Activated naive CD4-positive, alpha-beta T cell treated with anti-CD3 and anti-CD28 coated beads, Interleukin-2, amount 10 ng/mL, durations not matched to agents 7 days and 5 days (primary cell): Measurements from ENCODE around the gene FBXO2.
"Not testable (repeated sequence)": the region's sequence is repeated elsewhere in the genome, so short reads cannot be mapped to it uniquely, and the experiment has no call there.

Experiments
- CTCF ChIA-PET: fragments of 350-600 bp; sonication (Branson Sonifier 250); formaldehyde crosslinking; loops from one replicate; lab custom pipeline; 2021; ENCODE audit warnings: antibody characterized with exemption; lab: Charles Lee
- DNase-seq: peaks from one replicate; pipeline ENCODE4 v3.0.0-alpha.2; 2020
- H3K27ac Mint-ChIP-seq: one replicate; pipeline ENCODE4 v1.8.0; 2021; ENCODE audit warnings: mild to moderate bottlenecking, moderate library complexity, mixed read lengths
- H3K27me3 Mint-ChIP-seq: one replicate; pipeline ENCODE4 v1.8.0; 2021; ENCODE audit warnings: mild to moderate bottlenecking, mixed read lengths
- H3K36me3 Mint-ChIP-seq: one replicate; pipeline ENCODE4 v1.8.0; 2021; ENCODE audit warnings: mixed read lengths
- H3K4me1 Mint-ChIP-seq: one replicate; pipeline ENCODE4 v1.8.0; 2021; ENCODE audit warnings: mixed read lengths
- H3K4me3 Mint-ChIP-seq: one replicate; pipeline ENCODE4 v1.8.0; 2021; ENCODE audit warnings: mild to moderate bottlenecking, moderate library complexity, mixed read lengths
- H3K9me3 Mint-ChIP-seq: one replicate; pipeline ENCODE4 v1.8.0; 2021; ENCODE audit warnings: mixed read lengths

The FBXO2 gene

GRCh38 chr1:11620924-11621323 is 33.3 kb downstream of the FBXO2 start:
- Mint-ChIP-seq H3K4me3 (no peak overlapping the region), H3K36me3 (no peaks in the 10 kb centered on the region), H3K27me3 (peaks cover 43% of the 10 kb centered on the region), H3K4me1 (no peaks in the 10 kb centered on the region), H3K27ac (no peak overlapping the region), H3K9me3 (no peaks in the 10 kb centered on the region)
- no peak for DNase-seq
- CTCF ChIA-PET: no interaction called here

- Mint-ChIP-seq H3K4me1 (no peaks in the 10 kb centered on the region), H3K36me3 (no peaks in the 10 kb centered on the region), H3K4me3 (no peak overlapping the region), H3K9me3 (no peaks in the 10 kb centered on the region), H3K27ac (no peak overlapping the region), H3K27me3 (peaks cover 42% of the 10 kb centered on the region)
- CTCF ChIA-PET: no interaction called here
- no peak for DNase-seq
Measured at GRCh38 chr1:11620405-11620804, 33.8 kb downstream of the FBXO2 start.

GRCh38 chr1:11617741-11618140 is 36.5 kb downstream of the FBXO2 start:
- CTCF ChIA-PET: no interaction called here
- Mint-ChIP-seq H3K4me3 (no peak overlapping the region), H3K27ac (no peak overlapping the region), H3K9me3 (no peaks in the 10 kb centered on the region), H3K4me1 (no peaks in the 10 kb centered on the region), H3K27me3 (peaks cover 37% of the 10 kb centered on the region), H3K36me3 (no peaks in the 10 kb centered on the region)
- DNase-seq: no peak

GRCh38 chr1:11617314-11617713 is 36.9 kb downstream of the FBXO2 start:
- H3K27me3 Mint-ChIP-seq: peaks cover 39% of the 10 kb centered on the region
- CTCF ChIA-PET: no interaction called here
- no peaks in the 10 kb centered on the region for H3K36me3 Mint-ChIP-seq
- no peaks in the 10 kb centered on the region for H3K9me3 Mint-ChIP-seq
- no peak overlapping the region for H3K4me3 Mint-ChIP-seq
- no peak overlapping the region for H3K27ac Mint-ChIP-seq
- no peak for DNase-seq
- H3K4me1 Mint-ChIP-seq: no peaks in the 10 kb centered on the region

- peaks cover 37% of the 10 kb centered on the region for H3K27me3 Mint-ChIP-seq
- H3K4me3 Mint-ChIP-seq: no peak overlapping the region
- no peaks in the 10 kb centered on the region for H3K36me3 Mint-ChIP-seq
- no peak for DNase-seq
- H3K27ac Mint-ChIP-seq: no peak overlapping the region
- H3K9me3 Mint-ChIP-seq: no peaks in the 10 kb centered on the region
- CTCF ChIA-PET: no interaction called here
- no peaks in the 10 kb centered on the region for H3K4me1 Mint-ChIP-seq
Measured at GRCh38 chr1:11616766-11617165, 37.5 kb downstream of the FBXO2 start.

- Mint-ChIP-seq H3K27ac (no peak overlapping the region), H3K9me3 (no peaks in the 10 kb centered on the region), H3K4me1 (no peaks in the 10 kb centered on the region), H3K27me3 (peaks cover 33% of the 10 kb centered on the region), H3K4me3 (no peak overlapping the region), H3K36me3 (no peaks in the 10 kb centered on the region)
- DNase-seq: no peak
- CTCF ChIA-PET: no interaction called here
Measured at GRCh38 chr1:11615090-11615489, 39.1 kb downstream of the FBXO2 start.

- CTCF ChIA-PET: interaction anchor here (0.6 kb wide), 1 partner anchor 9 kb away, joined by 3 read pairs; no protein-coding TSS in a partner anchor
- H3K36me3 Mint-ChIP-seq: no peaks in the 10 kb centered on the region
- no peak for DNase-seq
- H3K9me3 Mint-ChIP-seq: no peaks in the 10 kb centered on the region
- peaks cover 33% of the 10 kb centered on the region for H3K27me3 Mint-ChIP-seq
- no peak overlapping the region for H3K4me3 Mint-ChIP-seq
- no peak overlapping the region for H3K27ac Mint-ChIP-seq
- H3K4me1 Mint-ChIP-seq: no peaks in the 10 kb centered on the region
Measured at GRCh38 chr1:11613347-11613746, 40.9 kb downstream of the FBXO2 start.

- no peak for DNase-seq
- no peaks in the 10 kb centered on the region for H3K4me1 Mint-ChIP-seq
- no peaks in the 10 kb centered on the region for H3K9me3 Mint-ChIP-seq
- CTCF ChIA-PET: interaction anchor here (0.5 to 1.7 kb wide), 3 partner anchors 170 to 574 kb away, joined by 3 read pairs; no protein-coding TSS in a partner anchor
- no peaks in the 10 kb centered on the region for H3K36me3 Mint-ChIP-seq
- no peak overlapping the region for H3K4me3 Mint-ChIP-seq
- H3K27ac Mint-ChIP-seq: no peak overlapping the region
- H3K27me3 Mint-ChIP-seq: peaks cover 32% of the 10 kb centered on the region
Measured at GRCh38 chr1:11611638-11612327, 42.4 kb downstream of the FBXO2 start.

- H3K4me3 Mint-ChIP-seq: no peak overlapping the region
- CTCF ChIA-PET: interaction anchor here (1.3 kb wide), 1 partner anchor 573 kb away, joined by 3 read pairs; no protein-coding TSS in a partner anchor
- H3K27me3 Mint-ChIP-seq: peaks cover 31% of the 10 kb centered on the region
Measured at GRCh38 chr1:11610629-11611180, 43.5 kb downstream of the FBXO2 start.

GRCh38 chr1:11609378-11609777 is 44.9 kb downstream of the FBXO2 start:
- H3K9me3 Mint-ChIP-seq, H3K36me3 Mint-ChIP-seq, H3K4me3 Mint-ChIP-seq, H3K4me1 Mint-ChIP-seq, CTCF ChIA-PET, DNase-seq, H3K27ac Mint-ChIP-seq: not testable (repeated sequence)
- peaks cover 35% of the 10 kb centered on the region for H3K27me3 Mint-ChIP-seq

More at GRCh38 chr1:11610629-11611180, 43.5 kb downstream of the FBXO2 start:
- H3K9me3 Mint-ChIP-seq: no peaks in the 10 kb centered on the region
- no peaks in the 10 kb centered on the region for H3K36me3 Mint-ChIP-seq
- H3K27ac Mint-ChIP-seq: no peak overlapping the region
- DNase-seq: no peak
- H3K4me1 Mint-ChIP-seq: no peaks in the 10 kb centered on the region

GRCh38 chr1:11608596-11609130 is 45.6 kb downstream of the FBXO2 start:
- not testable (repeated sequence) for H3K4me1 Mint-ChIP-seq, H3K9me3 Mint-ChIP-seq
- peaks cover 31% of the 10 kb centered on the region for H3K27me3 Mint-ChIP-seq

GRCh38 chr1:11606775-11607174 is 47.5 kb downstream of the FBXO2 start:
- no peaks in the 10 kb centered on the region for H3K36me3 Mint-ChIP-seq
- H3K4me3 Mint-ChIP-seq: no peak overlapping the region
- H3K27ac Mint-ChIP-seq: no peak overlapping the region
- CTCF ChIA-PET: interaction anchor here (2.1 kb wide), 1 partner anchor 569 kb away, joined by 7 read pairs; no protein-coding TSS in a partner anchor
- no peak for DNase-seq
- H3K27me3 Mint-ChIP-seq: peaks cover 33% of the 10 kb centered on the region
- no peaks in the 10 kb centered on the region for H3K4me1 Mint-ChIP-seq
- H3K9me3 Mint-ChIP-seq: no peaks in the 10 kb centered on the region

More at GRCh38 chr1:11608596-11609130, 45.6 kb downstream of the FBXO2 start:
- not testable (repeated sequence) for H3K36me3 Mint-ChIP-seq, DNase-seq, H3K27ac Mint-ChIP-seq, H3K4me3 Mint-ChIP-seq
- CTCF ChIA-PET: interaction anchor here (2.1 kb wide), 1 partner anchor 571 kb away, joined by 7 read pairs; no protein-coding TSS in a partner anchor

GRCh38 chr1:11602981-11603380 is 51.2 kb downstream of the FBXO2 start:
- H3K36me3 Mint-ChIP-seq: no peaks in the 10 kb centered on the region
- CTCF ChIA-PET: no interaction called here
- DNase-seq: no peak
- H3K27me3 Mint-ChIP-seq: peaks cover 45% of the 10 kb centered on the region
- no peak overlapping the region for H3K27ac Mint-ChIP-seq
- H3K4me1 Mint-ChIP-seq: no peaks in the 10 kb centered on the region
- no peak overlapping the region for H3K4me3 Mint-ChIP-seq
- H3K9me3 Mint-ChIP-seq: no peaks in the 10 kb centered on the region

GRCh38 chr1:11602424-11602823 is 51.8 kb downstream of the FBXO2 start:
- Mint-ChIP-seq H3K27me3 (peaks cover 48% of the 10 kb centered on the region), H3K4me1 (no peaks in the 10 kb centered on the region), H3K27ac (no peak overlapping the region), H3K9me3 (no peaks in the 10 kb centered on the region), H3K4me3 (no peak overlapping the region), H3K36me3 (no peaks in the 10 kb centered on the region)
- CTCF ChIA-PET: no interaction called here
- DNase-seq: no peak

GRCh38 chr1:11600836-11601235 is 53.4 kb downstream of the FBXO2 start:
- CTCF ChIA-PET: no interaction called here
- Mint-ChIP-seq H3K4me3 (no peak overlapping the region), H3K27ac (no peak overlapping the region), H3K36me3 (no peaks in the 10 kb centered on the region), H3K4me1 (no peaks in the 10 kb centered on the region), H3K9me3 (no peaks in the 10 kb centered on the region), H3K27me3 (peaks cover 51% of the 10 kb centered on the region)
- no peak for DNase-seq
